ENCODE results near the gene BCCIP. TPM values are rescaled to one million over a fixed set of nuclear protein-coding genes. Genes with fewer than 3 reads are reported as not detected.
A peak's percentile ranks its signal among the peaks of the same experiment; 100 is the strongest.

Gene BCCIP
- total and polyA plus RNA-seq, 11 donors, result 31.3 to 81.0 (median 44.5) TPM

DNA sequence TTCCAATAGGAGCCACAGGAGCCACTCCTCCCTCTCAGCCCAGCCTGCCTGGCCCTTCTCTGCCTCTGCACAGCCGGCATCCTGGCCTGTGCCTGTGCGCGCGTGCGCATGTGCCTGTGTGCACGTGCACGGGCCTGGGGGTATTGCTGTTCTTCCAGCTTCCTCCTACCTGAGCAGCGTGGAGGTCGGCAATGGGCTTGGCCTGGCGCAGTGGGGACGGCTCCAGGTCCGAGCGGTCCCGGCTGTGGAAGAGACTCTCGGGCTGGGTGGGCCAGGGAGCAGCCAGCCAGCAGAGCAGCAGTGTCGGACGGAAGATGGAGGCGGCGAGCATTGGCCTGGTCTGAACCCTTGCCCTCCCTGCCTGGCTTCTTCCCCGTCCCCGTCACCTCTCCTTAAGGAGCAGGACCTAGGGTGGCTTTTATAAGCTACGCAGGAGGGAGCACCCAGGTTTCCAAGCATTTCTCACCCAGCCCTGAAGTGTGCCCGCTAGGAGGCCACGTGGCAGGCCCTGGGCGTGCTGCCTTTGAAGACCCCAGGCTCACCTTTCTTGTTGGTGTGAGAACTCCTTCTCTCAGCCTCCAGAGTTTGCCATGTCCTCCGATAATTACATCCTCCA is 47.7 kb upstream of the BCCIP start, which contains the start of gene MMP21:
Gene MMP21 (minus strand): TSS at position 331 of the 616 bp plus-strand sequence. CDS start 0 bp downstream, at position 331.
- WGBS, 4 donors, result 93 to 96% (median 95%) methylated on average over 23 to 26 of the region's 26 CpGs

DNA sequence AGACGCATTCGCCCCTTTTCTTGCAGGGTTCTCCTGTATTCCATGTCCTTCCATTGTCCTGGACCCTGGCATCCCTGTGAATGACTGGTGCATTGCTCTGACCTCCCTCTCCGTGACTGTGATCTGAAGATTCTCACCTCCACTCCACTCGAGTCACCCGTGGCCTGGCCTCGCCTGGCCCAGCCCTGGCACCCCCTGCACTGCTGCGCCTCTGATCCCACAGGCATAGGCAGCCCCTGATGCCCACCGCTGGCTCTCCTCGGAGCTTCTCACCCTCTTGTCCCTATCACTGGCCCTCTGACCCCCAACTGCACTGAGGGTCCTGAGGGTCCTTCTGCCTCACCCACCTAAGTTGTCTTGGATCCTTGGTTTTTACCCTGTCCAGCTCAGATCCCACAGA is 45.5 kb upstream of the BCCIP start:
- H3K9me3 ChIP-seq, result peaks cover 0 to 5% (median 0%) of the 10 kb centered on the region in 12 donors
- no peak for DNase-seq
- intact Hi-C loops (cut with DNase I), result no loop called here
- no peak overlapping the region for H3K4me3 ChIP-seq
- H3K27ac ChIP-seq, result no peak overlapping the region
- no peaks in the 10 kb centered on the region for H3K36me3 ChIP-seq
- no peak for TF ChIP-seq POLR2A (IDR thresholded peaks at IDR 0.05)
- TF ChIP-seq, protein P1, sequence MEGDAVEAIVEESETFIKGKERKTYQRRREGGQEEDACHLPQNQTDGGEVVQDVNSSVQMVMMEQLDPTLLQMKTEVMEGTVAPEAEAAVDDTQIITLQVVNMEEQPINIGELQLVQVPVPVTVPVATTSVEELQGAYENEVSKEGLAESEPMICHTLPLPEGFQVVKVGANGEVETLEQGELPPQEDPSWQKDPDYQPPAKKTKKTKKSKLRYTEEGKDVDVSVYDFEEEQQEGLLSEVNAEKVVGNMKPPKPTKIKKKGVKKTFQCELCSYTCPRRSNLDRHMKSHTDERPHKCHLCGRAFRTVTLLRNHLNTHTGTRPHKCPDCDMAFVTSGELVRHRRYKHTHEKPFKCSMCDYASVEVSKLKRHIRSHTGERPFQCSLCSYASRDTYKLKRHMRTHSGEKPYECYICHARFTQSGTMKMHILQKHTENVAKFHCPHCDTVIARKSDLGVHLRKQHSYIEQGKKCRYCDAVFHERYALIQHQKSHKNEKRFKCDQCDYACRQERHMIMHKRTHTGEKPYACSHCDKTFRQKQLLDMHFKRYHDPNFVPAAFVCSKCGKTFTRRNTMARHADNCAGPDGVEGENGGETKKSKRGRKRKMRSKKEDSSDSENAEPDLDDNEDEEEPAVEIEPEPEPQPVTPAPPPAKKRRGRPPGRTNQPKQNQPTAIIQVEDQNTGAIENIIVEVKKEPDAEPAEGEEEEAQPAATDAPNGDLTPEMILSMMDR (IDR thresholded peaks at IDR 0.05), result no peak
- peak in 1 of 4 donors; percentile 17 for ATAC-seq
- H3K27me3 ChIP-seq, result no peaks in the 10 kb centered on the region
- WGBS, 4 donors, result 85 to 96% (median 92%) methylated on average over 9 of the region's 9 CpGs
- H3K4me1 ChIP-seq, result no peaks in the 10 kb centered on the region

More for the DNA sequence above, 47.7 kb upstream of the BCCIP start, which contains the start of gene MMP21:
- Histone ChIP-seq H3K4me3 (no peak within 1 kb of the TSS), H3K27ac (no peak within 1 kb of the TSS), H3K4me1 (no peaks in the 10 kb centered on the region), H3K27me3 (no peaks in the 10 kb centered on the region), H3K9me3 (peaks cover 0 to 5% (median 0%) of the 10 kb centered on the region in 12 donors), H3K36me3 (no peaks in the 10 kb centered on the region)
- intact Hi-C loops (cut with DNase I), result loop anchor here in 1 of 10 donors (1.0 kb wide), 1 partner anchor 28 kb away; no protein-coding TSS in a partner anchor
- ATAC-seq, result no peak
- no peak for TF ChIP-seq POLR2A (IDR thresholded peaks at IDR 0.05)
- DNase-seq, result no peak

DNA sequence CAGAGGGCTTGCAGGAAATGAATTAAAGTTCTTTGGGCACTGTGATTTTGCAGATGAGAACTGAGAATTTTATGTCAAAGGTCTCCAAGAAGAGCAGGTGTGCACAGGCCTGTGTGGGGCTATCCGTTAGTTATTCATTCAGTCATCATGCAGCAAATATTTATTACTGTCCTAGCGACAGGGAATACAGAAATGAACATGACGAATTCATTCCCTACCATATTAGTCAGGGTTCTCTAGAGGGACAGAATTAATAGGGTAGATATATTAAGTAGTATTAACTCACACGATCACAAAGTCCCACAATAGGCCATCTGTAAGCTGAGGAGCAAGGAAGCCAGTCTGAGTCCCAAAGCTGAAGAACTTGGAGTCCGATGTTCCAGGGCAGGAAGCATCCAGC is 44.8 kb upstream of the BCCIP start:
- WGBS, 4 donors, result 51 to 73% (median 70%) methylated on average over 5 of the region's 5 CpGs
- no peak for ATAC-seq
- H3K27me3 ChIP-seq, result no peaks in the 10 kb centered on the region
- TF ChIP-seq, protein P1 (IDR thresholded peaks at IDR 0.05), result no peak
- TF ChIP-seq POLR2A (IDR thresholded peaks at IDR 0.05), result no peak
- no peak overlapping the region for H3K27ac ChIP-seq
- intact Hi-C loops (cut with DNase I), result no loop called here
- H3K9me3 ChIP-seq, result peaks cover 0 to 5% (median 0%) of the 10 kb centered on the region in 12 donors
- no peaks in the 10 kb centered on the region for H3K36me3 ChIP-seq
- no peak for DNase-seq
- H3K4me1 ChIP-seq, result no peaks in the 10 kb centered on the region
- H3K4me3 ChIP-seq, result no peak overlapping the region

DNA sequence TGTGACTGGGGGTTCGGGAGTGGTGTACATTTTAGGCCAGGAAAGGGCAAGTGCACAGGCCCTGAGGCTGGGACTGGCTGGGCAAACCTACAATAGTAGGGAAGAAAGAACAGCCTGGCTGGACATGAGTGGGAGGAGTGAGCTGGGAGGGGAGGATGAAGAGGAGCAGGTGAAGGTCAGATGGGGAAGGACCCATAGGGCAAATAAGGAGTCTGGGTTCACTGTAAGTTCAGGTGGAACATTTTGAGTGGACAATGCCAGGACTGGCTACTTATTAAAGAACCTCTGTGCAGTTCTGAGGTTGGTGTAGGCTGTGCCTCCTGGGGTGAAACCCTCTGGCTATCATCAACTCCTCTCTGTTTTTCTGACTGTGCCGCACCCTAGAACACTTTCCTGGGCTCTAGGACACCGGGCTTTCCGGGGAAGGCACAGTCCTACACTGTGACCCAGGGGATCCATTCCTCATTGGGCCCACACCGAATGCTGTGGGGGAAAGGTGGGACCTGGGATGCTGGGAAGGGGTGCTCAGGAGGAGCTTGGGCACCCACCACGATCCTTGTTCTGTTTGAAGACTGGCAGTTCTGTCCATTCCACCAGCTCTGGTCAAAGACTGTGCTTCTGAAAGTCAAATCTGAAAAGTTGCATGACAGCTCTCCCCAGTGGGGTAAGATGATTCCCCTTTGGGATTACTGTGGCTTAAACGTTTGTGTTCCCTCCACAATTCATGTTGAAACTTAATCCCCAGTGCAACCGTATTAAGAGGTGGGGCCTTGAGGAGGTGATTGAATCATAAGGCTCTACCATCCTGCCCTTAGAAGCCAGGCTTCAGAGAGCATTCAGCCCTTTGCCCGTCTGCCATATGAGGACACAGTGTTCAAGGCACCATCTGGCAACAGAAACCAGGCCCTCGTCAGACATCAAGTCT is 43.7 kb upstream of the BCCIP start:
- no peaks in the 10 kb centered on the region for H3K4me1 ChIP-seq
- 79 to 90% (median 86%) methylated on average over 8 to 10 of the region's 10 CpGs for WGBS, 4 donors
- H3K27me3 ChIP-seq, result no peaks in the 10 kb centered on the region
- no peak for TF ChIP-seq POLR2A (IDR thresholded peaks at IDR 0.05)
- TF ChIP-seq, protein P1 (IDR thresholded peaks at IDR 0.05), result no peak
- H3K36me3 ChIP-seq, result no peaks in the 10 kb centered on the region
- DNase-seq, result no peak
- intact Hi-C loops (cut with DNase I), result no loop called here
- no peak overlapping the region for H3K4me3 ChIP-seq
- H3K9me3 ChIP-seq, result peaks cover 0 to 5% (median 0%) of the 10 kb centered on the region in 12 donors
- ATAC-seq, result no peak
- H3K27ac ChIP-seq, result no peak overlapping the region
